Neural progenitor cell (in vitro differentiated cells): ENCODE results near the gene MIGA1.

Experiments
- CTCF ChIP-seq: fragments of 200-600 bp; sonication (generic); IDR thresholded peaks from 2 replicates; pipeline ENCODE4 v1.5.1; 2017; ENCODE audit warnings: antibody characterized with exemption, mild to moderate bottlenecking
- EZH2 ChIP-seq: fragments of 200-600 bp; sonication (generic); IDR thresholded peaks from 2 replicates; pipeline ENCODE4 v1.6.1; 2017; ENCODE audit warnings: antibody characterized with exemption, mild to moderate bottlenecking, moderate library complexity

- TF ChIP-seq CTCF (no peak), EZH2 (no peak)
Measured at GRCh38 chr1:77744576-77744975, 34.9 kb upstream of the MIGA1 start.
